Measurements from ENCODE around the gene IGFBP7. TPM values are rescaled to one million over a fixed set of nuclear protein-coding genes. Genes with fewer than 3 reads are reported as not detected.

IGFBP7 gene
- total and polyA plus RNA-seq, 2 of the 8 experiments (the other 6 are each of a cell fraction or from before 2014, with no cell fraction given): 0.17 to 0.48 TPM

- TF ChIP-seq EZH2 (IDR thresholded peaks at IDR 0.05; ENCODE audit: low read depth, low read length, severe bottlenecking): no peak
- TF ChIP-seq CTBP2 (IDR thresholded peaks at IDR 0.05; ENCODE audit: borderline replicate concordance, insufficient read depth, insufficient read length, low read length): no peak
Measured at GRCh38 chr4:57098415-57098814, 11.8 kb downstream of the IGFBP7 start (continued).
